AG10803 (cell line): ENCODE data around the gene PRKCE.
A peak's percentile ranks its signal among the peaks of the same experiment; 100 is the strongest.

Experiments
- DNase-seq: peaks from one replicate; pipeline ENCODE4 v3.0.0; 2010; ENCODE audit warnings: low read depth
- H3K4me3 ChIP-seq: 2 replicates; pipeline ENCODE4 v1.5.1; 2011; ENCODE audit warnings: mild to moderate bottlenecking, low read length, control low read depth
- CTCF ChIP-seq: conservative IDR thresholded peaks from 2 replicates; pipeline ENCODE4 v1.5.1; 2011; ENCODE audit warnings: mild to moderate bottlenecking, low read length, control low read depth, inconsistent platforms

PRKCE gene

GRCh38 chr2:45840481-45840880, 189.0 kb downstream of the PRKCE start:
- no peak for DNase-seq
- no peak overlapping the region for H3K4me3 ChIP-seq
- no peak for TF ChIP-seq CTCF

GRCh38 chr2:45841752-45842407, 190.4 kb downstream of the PRKCE start:
- no peak for DNase-seq
- TF ChIP-seq CTCF: no peak
- H3K4me3 ChIP-seq: no peak overlapping the region

- no peak for TF ChIP-seq CTCF
- no peak for DNase-seq
- H3K4me3 ChIP-seq: no peak overlapping the region
These were observed 191.7 kb downstream of the PRKCE start for GRCh38 chr2:45843136-45843535.

- no peak overlapping the region for H3K4me3 ChIP-seq
- no peak for TF ChIP-seq CTCF
- no peak for DNase-seq
These were observed 193.5 kb downstream of the PRKCE start for GRCh38 chr2:45844796-45845457.

- no peak for TF ChIP-seq CTCF
- no peak overlapping the region for H3K4me3 ChIP-seq
- peak; percentile 69 for DNase-seq
These were observed 194.1 kb downstream of the PRKCE start for GRCh38 chr2:45845566-45845965.

- H3K4me3 ChIP-seq: peak overlapping the region; percentile 3
- peak; percentile 96 for DNase-seq
- TF ChIP-seq CTCF: no peak
These were observed 198.2 kb downstream of the PRKCE start for GRCh38 chr2:45849491-45850283.
